GM18520 (cell line): ENCODE results near the gene ADAMTSL1.

ENCODE experiments used
- ATAC-seq: cut with Tn5 transposase; IDR thresholded peaks from one replicate; pipeline ENCODE4 v1.9.1; 2021; ENCODE audit not compliant: unreplicated experiment

Gene ADAMTSL1

DNA sequence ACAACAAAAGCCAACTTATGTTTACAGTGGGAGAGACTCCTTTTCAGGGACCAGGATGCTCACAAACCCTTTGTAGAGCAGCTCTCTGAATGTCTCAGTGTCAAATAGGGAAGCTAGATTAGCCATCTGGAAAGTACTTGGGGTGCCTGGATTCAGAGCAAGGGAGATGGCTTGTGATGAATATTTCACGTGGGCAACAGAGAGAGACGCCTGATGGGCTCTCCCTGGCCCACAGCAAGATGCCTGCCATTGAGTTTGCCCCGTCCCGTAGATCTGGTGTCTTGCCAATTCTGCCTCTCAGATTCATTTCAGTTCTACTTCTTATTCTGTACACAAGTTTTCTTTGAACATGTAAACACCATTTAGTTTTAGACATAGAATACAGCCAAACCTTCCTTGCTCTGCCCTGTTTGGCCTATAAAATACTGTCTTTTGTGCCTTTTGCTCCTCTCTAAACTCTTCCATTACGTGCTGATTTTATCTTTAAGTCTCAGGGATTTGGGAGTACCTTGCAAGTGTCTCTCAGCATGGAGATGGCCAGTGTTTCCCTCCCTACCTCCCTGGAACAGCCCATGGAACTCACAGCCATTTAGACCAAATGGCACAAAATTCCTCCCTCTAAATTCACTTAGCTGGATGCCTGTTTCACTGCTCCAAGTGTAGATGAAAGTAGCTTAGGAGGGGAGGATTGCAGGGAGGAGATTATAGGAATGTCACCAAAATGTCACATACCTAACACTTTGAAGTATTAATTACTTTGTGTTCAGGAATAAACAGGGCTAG is 324.7 kb downstream of the ADAMTSL1 start:
- no peak for ATAC-seq

DNA sequence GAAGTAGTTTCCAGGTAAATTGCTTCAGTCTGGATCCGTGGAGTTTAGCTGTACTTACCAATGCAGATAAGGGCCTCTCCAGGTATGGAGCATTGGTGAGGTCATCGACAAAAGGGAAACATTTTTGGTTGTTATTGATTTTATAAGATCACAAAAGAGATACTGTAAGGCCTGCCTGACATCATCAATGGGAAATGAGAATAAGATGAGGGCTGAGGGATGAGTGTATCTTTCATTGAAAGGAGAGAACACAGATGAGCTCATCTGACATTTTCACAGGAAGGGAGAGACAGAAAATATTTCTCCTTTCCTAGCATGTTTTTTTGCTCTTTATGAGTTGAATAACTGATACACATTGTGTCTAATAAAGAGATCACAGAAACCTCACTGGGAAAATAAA is 325.5 kb downstream of the ADAMTSL1 start:
- ATAC-seq: no peak

DNA sequence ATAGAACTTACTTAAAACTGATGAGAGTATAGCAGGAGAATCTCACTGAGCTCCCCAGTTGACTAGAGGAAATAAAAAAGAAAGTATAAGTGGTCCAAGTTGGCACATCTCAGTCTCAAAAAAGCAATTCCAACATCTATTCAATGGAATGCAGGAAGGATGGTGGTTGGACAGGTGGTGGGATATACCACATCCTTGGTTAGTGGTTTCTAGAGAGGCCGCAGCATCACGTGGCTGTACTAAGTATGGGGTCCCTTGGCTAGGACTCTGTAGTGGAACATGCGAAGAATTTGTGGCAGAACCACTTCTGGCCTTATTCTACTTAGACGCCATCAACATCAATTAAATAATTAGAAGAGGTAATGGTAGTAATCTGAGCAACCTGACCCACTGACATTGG is 326.6 kb downstream of the ADAMTSL1 start:
- ATAC-seq: no peak

DNA sequence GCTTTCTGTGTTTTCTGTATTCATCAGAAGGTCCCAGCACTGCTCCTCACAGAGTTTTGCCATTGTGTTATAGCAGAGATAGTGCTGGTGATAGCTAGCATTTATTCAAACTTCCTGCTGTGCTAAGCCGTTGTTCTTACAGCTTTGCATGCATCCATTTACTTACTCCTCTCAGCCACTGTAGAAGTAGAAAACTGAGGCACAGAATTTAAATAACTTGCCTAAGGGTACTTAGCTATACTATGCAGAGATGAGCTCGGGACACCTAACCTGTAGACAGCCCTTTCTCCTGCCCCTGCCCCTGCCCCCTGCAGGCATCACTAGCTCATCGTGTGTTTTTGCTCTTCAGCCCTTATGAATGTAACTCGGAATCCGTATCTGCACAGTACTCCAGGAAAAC is 331.4 kb downstream of the ADAMTSL1 start:
- ATAC-seq: no peak

DNA sequence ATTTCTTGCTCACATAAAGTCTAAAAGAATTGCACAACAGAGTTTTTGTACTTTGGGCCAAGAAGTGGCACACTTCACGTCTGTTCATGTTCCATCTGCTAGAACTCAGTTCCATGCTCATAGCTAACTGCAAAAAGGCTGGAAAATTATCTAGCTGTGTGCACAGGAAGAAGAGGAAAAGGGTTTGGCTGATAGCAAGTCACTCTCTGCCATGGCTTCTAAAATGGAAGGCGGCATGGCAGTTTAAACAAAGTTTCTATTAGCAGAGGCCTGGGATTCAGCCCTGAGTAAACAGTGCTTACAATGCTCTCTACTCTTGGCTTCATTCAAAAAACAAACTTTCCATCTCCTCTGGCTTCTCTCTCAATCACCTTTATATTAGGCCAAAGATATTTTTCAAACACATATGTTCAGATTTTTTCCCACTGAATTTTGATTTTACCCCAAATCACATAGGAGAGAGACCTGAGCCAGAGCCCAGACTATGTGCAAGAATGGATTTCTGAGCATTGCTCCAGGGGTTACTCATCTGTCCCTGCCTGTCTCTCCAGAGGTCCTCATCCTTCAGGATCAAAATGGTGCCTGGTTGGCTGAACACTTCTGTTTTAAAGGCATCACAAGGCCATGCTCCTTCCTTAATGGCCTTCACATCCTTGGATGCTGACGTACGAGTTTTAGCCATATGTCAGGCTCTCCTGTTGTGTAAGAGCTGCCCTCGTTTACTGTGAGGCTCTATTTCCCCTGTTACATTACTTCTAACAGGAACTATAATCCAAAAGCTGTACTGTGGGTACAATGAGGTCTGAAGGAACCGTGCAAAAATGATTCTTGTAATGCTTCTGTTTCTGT is 332.5 kb downstream of the ADAMTSL1 start:
- ATAC-seq: no peak

DNA sequence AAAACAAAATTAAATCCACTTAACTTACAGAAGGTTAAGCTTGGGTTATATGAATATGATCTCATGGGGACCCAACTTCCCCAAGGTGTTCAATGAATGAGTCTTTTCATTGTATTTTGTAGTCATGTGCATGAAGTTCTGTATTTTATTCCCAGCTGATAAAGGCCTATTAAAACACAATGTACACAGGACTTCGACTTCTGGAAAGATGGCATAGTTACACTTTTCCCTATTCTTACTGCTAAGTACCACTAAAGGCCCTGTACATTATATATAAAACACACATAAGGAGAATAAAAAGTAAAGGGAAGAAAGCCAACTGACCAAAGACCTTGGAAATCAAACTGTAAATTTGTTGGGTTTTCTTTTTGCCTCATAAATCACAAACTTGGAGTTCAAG is 336.6 kb downstream of the ADAMTSL1 start:
- no peak for ATAC-seq

DNA sequence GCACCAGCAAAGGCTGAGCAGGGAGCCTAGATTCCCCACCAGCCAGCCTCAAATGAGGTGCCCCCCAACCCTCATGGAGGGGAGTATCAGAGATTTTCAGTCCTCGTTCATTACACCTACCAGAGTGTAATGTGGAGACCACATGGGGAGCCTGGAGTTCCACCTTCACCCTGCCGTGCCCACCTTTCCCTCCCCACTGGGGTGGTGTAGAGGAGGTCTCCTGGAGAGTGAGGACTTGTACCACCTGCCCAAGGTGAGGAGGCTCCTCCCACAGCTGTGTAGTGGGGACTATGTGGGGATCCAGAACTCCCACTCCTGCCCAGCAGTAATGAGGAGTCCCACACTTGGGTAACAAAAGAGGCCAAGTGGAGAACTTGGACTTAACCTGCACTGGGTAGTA is 337.2 kb downstream of the ADAMTSL1 start:
- no peak for ATAC-seq

DNA sequence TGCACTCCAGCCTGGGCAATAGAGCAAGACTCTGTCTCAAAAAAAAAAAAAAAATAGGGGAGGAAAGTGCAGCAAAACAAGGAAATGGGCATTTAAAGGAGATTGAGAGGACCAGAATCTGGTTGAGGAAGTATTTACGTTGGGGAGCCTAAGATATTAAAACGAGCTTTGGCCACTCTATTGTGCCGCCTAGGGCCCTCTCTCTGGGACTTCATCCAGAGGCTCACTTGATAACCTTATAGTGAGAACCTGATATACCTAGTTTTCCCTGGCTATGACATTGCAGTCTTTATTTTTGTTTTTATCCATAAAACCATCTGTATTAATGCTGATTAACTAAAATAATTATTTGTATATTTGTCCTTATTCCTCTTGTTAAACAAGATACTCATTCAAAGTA is 345.5 kb downstream of the ADAMTSL1 start:
- ATAC-seq: no peak

DNA sequence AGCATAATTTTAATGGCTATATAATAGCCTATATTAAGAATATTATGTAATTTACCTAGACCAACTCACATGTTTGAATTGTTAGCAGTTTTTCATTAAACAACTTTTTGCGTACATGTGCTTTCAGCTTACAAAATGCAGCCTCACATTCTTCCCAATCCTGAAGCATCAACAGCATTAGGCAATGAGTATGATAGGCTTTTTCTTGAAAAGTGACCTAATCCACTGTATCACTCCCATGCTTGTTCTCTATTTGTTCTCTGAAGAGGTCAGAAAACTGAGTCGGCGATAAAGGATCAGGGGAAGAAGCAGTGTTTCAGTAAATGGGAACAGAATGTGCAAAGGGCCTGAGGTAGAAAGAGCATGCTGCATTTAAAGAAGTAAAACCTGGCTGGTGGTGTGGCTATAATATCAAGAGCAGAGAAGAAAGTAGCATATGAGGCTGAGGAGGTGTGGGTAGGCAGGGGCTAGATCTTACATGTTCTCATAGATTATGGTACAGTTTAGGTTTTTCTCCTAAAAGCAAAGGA is 346.7 kb downstream of the ADAMTSL1 start:
- no peak for ATAC-seq

DNA sequence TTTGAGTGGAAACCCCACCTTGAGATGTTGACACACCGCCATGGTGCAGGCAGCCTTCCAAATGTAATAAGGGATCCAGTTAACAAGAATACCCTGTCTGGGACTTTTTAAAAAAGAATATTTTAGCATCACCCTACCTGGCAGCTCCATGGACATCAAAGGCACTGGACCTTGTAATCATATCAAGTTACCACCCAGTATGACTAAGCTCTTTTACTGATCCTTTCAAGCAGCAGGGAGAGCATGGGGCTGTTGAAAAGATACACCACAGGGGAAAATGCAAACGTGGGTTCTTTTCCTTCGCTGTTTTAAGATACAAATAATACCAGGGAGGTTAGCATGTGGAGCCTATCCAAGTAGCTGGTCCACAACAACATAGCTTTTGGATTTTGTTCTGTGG is 347.8 kb downstream of the ADAMTSL1 start:
- ATAC-seq: no peak

DNA sequence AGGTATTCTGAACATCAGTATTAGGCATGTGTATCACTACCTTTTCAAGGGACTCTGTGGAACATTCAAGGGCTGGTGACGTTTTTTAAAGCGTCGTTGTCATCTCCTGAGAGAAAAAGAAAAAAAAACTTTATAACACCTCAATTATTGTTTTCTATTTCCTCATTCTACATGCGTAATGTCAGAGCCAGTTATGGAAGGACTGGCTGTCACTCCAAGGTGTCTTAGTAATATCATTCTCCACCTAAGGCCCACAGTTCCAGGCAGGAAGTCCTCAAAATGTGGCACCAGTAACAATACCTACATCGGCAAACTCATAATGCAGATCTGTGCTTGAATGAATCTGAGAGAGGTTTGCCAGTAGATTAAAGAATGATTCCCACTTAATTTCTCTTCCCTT is 348.9 kb downstream of the ADAMTSL1 start:
- ATAC-seq: no peak

DNA sequence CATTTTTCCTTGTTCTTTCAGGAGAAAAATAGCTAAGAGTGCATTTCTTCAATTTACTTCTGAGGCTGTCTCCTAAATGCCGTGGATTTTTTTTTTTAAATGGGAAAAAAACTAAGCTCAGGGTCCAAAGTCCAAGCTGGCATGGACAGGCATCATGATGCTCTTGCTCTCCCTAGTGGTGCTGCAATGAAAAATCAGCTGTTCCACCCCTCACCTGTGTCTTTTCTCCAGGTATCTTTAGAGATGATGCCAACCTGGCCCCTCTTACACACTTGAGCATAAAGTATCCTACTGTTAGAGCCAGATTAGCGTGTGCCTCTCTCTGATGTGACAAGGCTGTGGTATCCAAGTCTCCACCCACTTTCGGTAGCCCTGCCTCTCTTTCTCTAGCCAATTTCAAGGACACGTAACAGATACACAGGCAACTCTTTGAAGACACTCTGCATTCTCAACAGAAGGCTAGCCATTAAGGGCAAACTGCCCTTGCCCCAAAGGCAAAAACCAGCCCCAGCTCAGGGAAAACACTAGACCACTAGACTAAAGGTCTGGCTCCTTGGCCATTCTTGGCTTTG is 350.2 kb downstream of the ADAMTSL1 start:
- no peak for ATAC-seq

DNA sequence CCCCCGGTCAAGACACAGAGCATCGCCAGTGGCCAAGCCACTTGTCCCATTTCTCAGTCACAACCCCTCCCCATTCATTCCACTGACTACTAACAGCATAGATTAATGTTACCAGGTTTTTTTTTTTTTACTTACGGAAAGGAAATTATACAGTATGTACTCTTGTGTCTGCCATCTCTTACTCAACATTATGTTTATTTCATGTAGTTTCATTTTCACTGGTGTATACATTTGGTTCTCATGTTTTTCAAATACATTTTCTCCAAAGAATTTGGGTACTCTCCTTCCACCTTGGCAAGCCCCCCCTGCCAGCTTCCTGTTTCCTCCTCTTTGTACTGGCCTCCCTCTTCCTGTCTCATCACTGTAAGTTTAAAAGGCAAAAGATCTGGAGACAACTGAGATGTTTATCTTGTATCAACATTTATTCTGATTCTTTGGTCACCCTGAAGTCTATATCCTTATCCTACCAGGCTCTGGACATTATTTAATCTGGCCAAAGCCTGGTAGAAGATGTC is 351.8 kb downstream of the ADAMTSL1 start:
- no peak for ATAC-seq

DNA sequence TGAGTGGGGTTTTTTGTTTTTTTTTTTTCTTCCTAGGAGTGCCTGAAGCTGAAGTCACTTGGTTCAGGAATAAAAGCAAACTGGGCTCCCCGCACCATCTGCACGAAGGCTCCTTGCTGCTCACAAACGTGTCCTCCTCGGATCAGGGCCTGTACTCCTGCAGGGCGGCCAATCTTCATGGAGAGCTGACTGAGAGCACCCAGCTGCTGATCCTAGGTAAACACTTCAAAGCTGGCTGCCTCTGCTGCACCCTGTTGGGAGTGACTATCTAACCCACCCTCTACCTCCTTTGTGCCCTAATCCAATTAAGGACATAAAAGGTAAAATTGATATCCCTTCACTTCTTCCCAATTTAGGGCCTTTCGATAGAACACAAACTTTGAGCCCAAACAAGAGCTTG is 352.3 kb downstream of the ADAMTSL1 start:
- no peak for ATAC-seq

DNA sequence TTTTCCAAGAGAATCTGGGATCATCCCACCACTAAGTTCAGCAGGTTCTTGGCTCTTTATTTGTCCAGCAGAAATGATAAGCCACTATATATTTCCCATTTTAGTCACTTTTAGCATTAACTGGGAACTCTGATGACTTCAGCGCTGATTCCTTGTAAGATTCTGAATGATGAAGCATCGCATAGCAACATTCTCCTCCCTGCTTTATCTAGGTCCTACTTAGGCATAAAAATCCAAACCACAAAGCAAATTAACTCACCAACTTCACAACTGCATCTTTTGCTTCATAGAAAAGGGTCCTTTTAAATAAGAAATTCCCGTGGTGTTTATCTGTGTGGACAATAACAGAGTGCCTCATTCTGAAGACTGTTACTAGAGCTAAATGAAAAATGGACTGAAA is 355.1 kb downstream of the ADAMTSL1 start:
- ATAC-seq: no peak

DNA sequence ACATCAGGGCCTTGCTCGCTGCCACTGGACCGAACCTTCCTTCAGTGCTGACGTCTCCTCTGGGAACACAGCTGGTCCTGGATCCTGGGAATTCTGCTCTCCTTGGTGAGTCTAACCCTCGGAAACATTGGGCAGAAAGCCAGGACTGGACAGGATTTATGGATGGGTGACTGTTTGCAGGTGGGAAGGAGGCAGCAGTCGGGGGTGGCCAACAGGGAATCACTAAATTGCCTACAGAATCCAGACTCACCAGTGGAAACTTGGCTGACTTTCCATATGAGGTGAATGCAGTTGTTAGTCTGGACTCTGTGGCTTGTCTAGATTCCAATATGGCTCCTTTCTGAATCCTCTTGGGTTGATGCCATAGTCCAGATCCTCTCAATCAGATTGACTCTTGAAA is 355.9 kb downstream of the ADAMTSL1 start:
- no peak for ATAC-seq

DNA sequence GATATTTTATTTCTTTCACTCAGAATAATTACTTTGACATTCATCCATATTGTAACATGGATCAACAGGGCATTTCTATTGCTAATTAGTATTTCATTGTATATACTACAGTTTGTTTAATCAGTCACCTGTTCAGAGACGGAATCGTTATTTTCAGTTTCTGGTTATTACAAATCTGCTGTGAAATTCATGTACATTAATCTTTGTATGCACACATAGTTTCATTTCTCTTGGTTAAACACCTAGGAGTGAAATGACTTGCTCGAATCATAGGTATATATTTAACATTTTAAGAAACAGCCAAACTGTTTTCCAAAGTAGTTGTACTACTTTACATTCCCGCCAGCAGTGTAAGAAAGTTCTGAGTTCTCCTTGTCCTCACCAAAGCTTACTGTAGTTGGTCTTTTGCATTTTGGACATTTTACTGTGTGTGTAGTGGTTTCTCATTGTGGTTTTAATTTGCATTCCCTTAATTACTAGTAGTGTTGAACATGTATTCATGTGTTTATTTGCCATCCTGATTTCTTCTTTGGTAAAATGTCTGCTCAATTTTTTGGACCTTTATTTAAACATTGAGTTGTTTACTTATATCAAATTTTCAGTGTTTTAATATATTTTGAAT is 360.9 kb downstream of the ADAMTSL1 start:
- ATAC-seq: peak; percentile 92

DNA sequence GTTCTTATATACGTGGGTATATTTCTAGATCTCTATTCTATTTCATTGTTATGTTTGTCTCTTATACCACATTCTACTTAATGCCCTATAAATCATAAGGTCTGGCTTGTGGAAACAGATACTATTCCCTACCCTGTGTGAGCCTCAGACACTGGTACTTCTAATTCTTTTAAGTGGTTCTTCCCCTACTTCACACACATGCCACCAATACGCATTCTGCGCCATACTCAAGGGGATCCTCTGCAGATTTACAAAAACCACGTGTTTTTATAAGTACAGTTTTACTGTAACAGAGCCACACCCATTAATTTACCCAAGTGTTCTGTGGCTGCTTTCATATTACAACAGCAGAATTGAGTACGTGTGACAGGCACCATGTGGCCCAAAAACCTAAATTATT is 363.4 kb downstream of the ADAMTSL1 start:
- no peak for ATAC-seq

DNA sequence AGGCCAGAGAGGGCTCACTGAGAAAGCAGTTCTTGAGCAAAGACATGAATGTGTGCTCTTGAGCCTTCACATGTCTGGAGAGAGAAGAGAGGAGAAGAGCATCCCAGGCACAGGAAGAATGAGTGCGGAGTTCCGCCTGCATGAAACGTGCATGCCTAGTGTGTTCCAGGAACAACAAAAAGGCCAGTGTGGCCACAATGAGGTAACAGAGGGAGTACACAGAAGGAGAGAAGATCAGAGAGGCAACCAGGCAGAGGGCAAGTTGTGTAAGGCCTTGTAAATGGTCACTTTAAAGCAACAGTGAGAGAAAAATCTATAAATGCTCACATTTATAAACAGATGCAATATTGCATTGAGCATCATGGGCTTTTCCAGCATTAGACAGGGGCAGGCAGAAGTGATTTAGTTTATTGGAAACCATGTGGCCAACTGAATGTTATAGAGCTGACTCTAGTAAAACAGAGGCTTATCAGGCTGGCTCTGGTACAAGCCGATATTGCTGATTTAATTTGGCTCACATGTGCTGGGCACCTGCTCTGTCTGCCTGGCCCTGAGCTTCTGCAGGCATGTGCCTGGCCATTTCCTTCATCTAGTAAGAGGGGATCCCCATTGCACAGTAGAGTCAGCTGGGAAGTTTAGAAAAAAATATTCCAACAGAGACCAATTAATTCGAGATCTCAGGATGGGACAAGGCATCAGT is 373.8 kb downstream of the ADAMTSL1 start:
- no peak for ATAC-seq

DNA sequence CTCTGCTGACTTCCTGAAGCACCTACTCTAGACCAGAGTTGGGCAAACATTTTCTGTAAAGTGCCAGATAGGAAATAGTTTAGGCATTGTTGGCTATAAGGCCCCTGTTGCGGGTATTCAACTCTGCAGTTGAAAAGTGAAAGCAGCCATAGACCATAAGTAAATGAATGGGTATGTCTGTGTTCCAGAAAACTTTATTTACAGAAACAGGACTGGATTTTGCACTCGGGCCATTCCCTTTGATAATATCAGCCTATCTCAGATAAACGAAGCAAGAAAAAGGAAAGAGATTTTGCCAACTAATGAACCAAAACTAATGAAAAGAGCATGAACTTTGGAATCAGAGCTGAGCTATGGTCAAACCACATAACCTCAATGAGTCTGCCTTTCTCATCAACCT is 374.7 kb downstream of the ADAMTSL1 start:
- ATAC-seq: no peak

DNA sequence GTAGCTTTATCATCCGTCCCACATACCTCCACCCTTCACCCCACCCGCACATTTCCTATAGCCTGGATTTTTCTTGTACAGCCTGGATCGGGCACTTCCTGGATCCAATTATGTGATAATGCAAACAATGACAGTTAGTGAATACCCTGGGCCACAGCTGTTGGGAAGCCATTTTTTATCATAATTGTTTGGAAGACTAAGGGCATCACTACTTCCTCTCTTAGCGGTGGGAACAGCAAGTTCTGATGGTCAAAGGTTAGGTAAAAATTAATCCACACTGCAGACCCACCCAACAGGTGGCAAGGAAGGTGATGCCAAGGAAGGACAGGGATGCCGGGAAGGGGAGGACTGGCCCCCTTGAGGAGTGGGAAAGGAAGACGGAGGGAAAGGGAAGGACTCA is 375.3 kb downstream of the ADAMTSL1 start:
- no peak for ATAC-seq
